ENCODE results near the gene DDX39A.
"Not testable (repeated sequence)": the region's sequence is repeated elsewhere in the genome, so short reads cannot be mapped to it uniquely, and the experiment has no call there.

GRCh38 chr19:14397168-14397567 lies 22.0 kb downstream of the DDX39A start:
- TF ChIP-seq EZH2phosphoT487 (IDR thresholded peaks at IDR 0.05; ENCODE audit: insufficient read depth, low read depth); EZH2 (IDR thresholded peaks at IDR 0.05; ENCODE audit: insufficient read depth, poor library complexity, severe bottlenecking): not testable (repeated sequence)

Data from GM23248 (cell line).